GM23338 (cell line): Measurements from ENCODE around the gene KDR. TPM values are rescaled to one million over a fixed set of nuclear protein-coding genes. Genes with fewer than 3 reads are reported as not detected.

ENCODE experiments used
- ATAC-seq: fragments of 200-7000 bp; cut with Tn5 transposase; 3 replicates; pipeline ENCODE4 v1.9.1; 2020
- DNase-seq: peaks from one replicate; pipeline ENCODE4 v3.0.0-alpha.2; 2015; ENCODE audit warnings: low spot score
- H2AFZ ChIP-seq: fragments of 200-600 bp; sonication (generic); 2 replicates; pipeline ENCODE4 v1.8.0; 2016; ENCODE audit warnings: antibody characterized with exemption, mild to moderate bottlenecking, moderate library complexity
- H3F3A ChIP-seq: fragments of 200-600 bp; sonication (generic); replicated peaks from 2 replicates; pipeline ENCODE4 v1.8.0; 2017; ENCODE audit warnings: antibody characterized with exemption, mixed run types, low read depth
- H3K27ac ChIP-seq: fragments of 200-600 bp; sonication (generic); 2 replicates; pipeline ENCODE4 v1.6.1; 2016; ENCODE audit warnings: low read depth
- H3K27me3 ChIP-seq: fragments of 200-600 bp; sonication (generic); 2 replicates; pipeline ENCODE4 v1.8.0; 2016; ENCODE audit warnings: mild to moderate bottlenecking, mixed run types, moderate library complexity; ENCODE audit not compliant: insufficient read depth
- H3K36me3 ChIP-seq: fragments of 200-600 bp; sonication (generic); 2 replicates; pipeline ENCODE4 v1.8.0; 2016; ENCODE audit warnings: mild to moderate bottlenecking; ENCODE audit not compliant: insufficient read depth
- H3K4me1 ChIP-seq: fragments of 200-600 bp; sonication (generic); 2 replicates; pipeline ENCODE4 v1.8.0; 2016; ENCODE audit warnings: mild to moderate bottlenecking, moderate library complexity; ENCODE audit not compliant: insufficient read depth
- H3K4me2 ChIP-seq: fragments of 200-600 bp; sonication (generic); 2 replicates; pipeline ENCODE4 v1.7.1; 2017; ENCODE audit warnings: mixed run types
- H3K4me3 ChIP-seq: fragments of 200-600 bp; sonication (generic); 2 replicates; pipeline ENCODE4 v1.6.1; 2016; ENCODE audit warnings: mixed run types
- H3K79me2 ChIP-seq: fragments of 200-600 bp; sonication (generic); replicated peaks from 2 replicates; pipeline ENCODE4 v1.8.0; 2017; ENCODE audit warnings: mild to moderate bottlenecking; ENCODE audit not compliant: insufficient read depth
- H3K9me2 ChIP-seq: fragments of 200-600 bp; sonication (generic); 2 replicates; pipeline ENCODE4 v1.8.0; 2017; ENCODE audit not compliant: insufficient read depth
- H4K20me1 ChIP-seq: fragments of 200-600 bp; sonication (generic); replicated peaks from 2 replicates; pipeline ENCODE4 v1.8.0; 2017; ENCODE audit warnings: mild to moderate bottlenecking; ENCODE audit not compliant: insufficient read depth
- H3K27ac Mint-ChIP-seq: 2 replicates; pipeline ENCODE4 v1.8.0; 2020; ENCODE audit warnings: inconsistent platforms, mild to moderate bottlenecking, moderate library complexity, mixed read lengths
- H3K27me3 Mint-ChIP-seq: 3 replicates; pipeline ENCODE4 v1.8.0; 2022; ENCODE audit warnings: low read depth, mild to moderate bottlenecking, moderate library complexity, mixed read lengths, inconsistent platforms; ENCODE audit not compliant: insufficient read depth, poor library complexity
- H3K36me3 Mint-ChIP-seq: 3 replicates; pipeline ENCODE4 v1.8.0; 2021; ENCODE audit warnings: low read depth, mild to moderate bottlenecking, inconsistent platforms, moderate library complexity, mixed read lengths
- H3K4me1 Mint-ChIP-seq: 3 replicates; pipeline ENCODE4 v1.8.0; 2020; ENCODE audit warnings: mild to moderate bottlenecking, inconsistent platforms, mixed read lengths
- H3K4me3 Mint-ChIP-seq: 3 replicates; pipeline ENCODE4 v1.8.0; 2021; ENCODE audit warnings: moderate library complexity, mild to moderate bottlenecking, inconsistent platforms, mixed read lengths
- H3K9me3 Mint-ChIP-seq: 3 replicates; pipeline ENCODE4 v1.8.0; 2020; ENCODE audit warnings: moderate library complexity, mild to moderate bottlenecking, inconsistent platforms, mixed read lengths
- EZH2 ChIP-seq: fragments of 200-600 bp; sonication (generic); IDR thresholded peaks from one replicate; pipeline ENCODE4 v1.8.0; 2017; ENCODE audit warnings: antibody characterized with exemption, mild to moderate bottlenecking, low read depth; ENCODE audit not compliant: unreplicated experiment
- EZH2phosphoT487 ChIP-seq: fragments of 200-600 bp; sonication (generic); IDR thresholded peaks from one replicate; pipeline ENCODE4 v1.8.1; 2018; ENCODE audit warnings: antibody characterized with exemption; ENCODE audit not compliant: unreplicated experiment
- JUNB ChIP-seq: IDR thresholded peaks from one replicate; pipeline ENCODE4 v1.6.1; 2016; ENCODE audit warnings: antibody characterized with exemption; ENCODE audit not compliant: unreplicated experiment
- POLR2AphosphoS5 ChIP-seq: IDR thresholded peaks from 2 replicates; pipeline ENCODE4 v1.6.1; 2016; ENCODE audit warnings: antibody characterized with exemption, low read depth
- ZNF114 ChIP-seq: fragments of 250-450 bp; sonication (Bioruptor Pico); IDR thresholded peaks from 2 replicates; pipeline ENCODE4 v1.5.0; 2020; ENCODE audit warnings: mild to moderate bottlenecking, moderate library complexity
- ZNF331 ChIP-seq: fragments of 250-450 bp; sonication (Bioruptor Pico); IDR thresholded peaks from 2 replicates; pipeline ENCODE4 v1.5.0; 2020; ENCODE audit warnings: low read depth, mild to moderate bottlenecking, moderate library complexity
- polyA plus RNA-seq: library from polyadenylated mRNA; unstranded; fragments of >200 nt; fragmentation: Nextera tagmentation; extraction: Ambion mirVana; gene quantifications from 2 replicates; pipeline ENCODE4 v1.2.1, GENCODE V29; 2016
- total RNA-seq: library from RNA; depleted of rRNA; stranded (reverse); fragments of >200 nt; shearing (Covaris generic); gene quantifications from 2 replicates; pipeline ENCODE4 v1.2.3, GENCODE V29; 2014
- TF ChIP-seq, protein P1 (sequence below), 2 experiments: fragments of 200-600 bp in 1 of 2; sonication (generic) in 1 of 2; conservative IDR thresholded peaks; 2 replicates each; pipeline versions ENCODE4 v1.5.1 to v1.6.1; 2016 to 2017; ENCODE audit warnings: antibody characterized with exemption in 2 of 2, low read depth in 2 of 2, mild to moderate bottlenecking in 2 of 2, moderate library complexity in 1 of 2
- TF ChIP-seq, protein P2 (sequence below): IDR thresholded peaks from one replicate; pipeline ENCODE4 v1.6.1; 2018; ENCODE audit warnings: antibody characterized with exemption; ENCODE audit not compliant: unreplicated experiment
- TF ChIP-seq, protein P3 (sequence below): fragments of 250-450 bp; sonication (Bioruptor Pico); IDR thresholded peaks from 2 replicates; pipeline ENCODE4 v1.5.0; 2020; ENCODE audit warnings: mild to moderate bottlenecking, moderate library complexity

The KDR gene
- total and polyA plus RNA-seq, 2 experiments from 2014 or later = 27.9 to 109 TPM

DNA sequence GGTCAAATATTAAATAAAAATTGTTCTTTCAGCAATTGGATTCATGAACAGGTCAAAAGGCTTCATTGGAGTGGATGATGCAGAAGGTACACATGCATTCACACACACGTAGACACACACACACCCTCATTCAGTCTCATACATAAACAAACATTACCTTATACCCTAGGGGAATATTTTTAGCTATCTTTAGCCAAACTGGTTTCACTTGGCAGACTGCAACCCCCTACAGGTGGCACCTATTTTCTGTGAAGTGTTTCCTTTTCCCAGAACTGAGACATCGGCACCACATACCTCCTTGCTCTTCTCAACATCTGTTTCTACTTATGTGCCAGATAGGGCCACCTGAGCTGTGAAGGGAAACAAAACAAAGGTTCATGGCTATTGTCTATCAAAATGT is 18.5 kb upstream of the KDR start:
- Histone ChIP-seq H4K20me1 (no peaks in the 10 kb centered on the region), H3K4me3 (no peak overlapping the region), H2AFZ (no peak overlapping the region), H3K27me3 (no peaks in the 10 kb centered on the region), H3K79me2 (no peaks in the 10 kb centered on the region), H3K27ac (no peak overlapping the region), H3K4me2 (no peak overlapping the region), H3K4me1 (no peaks in the 10 kb centered on the region), H3K36me3 (no peaks in the 10 kb centered on the region), H3F3A (no peaks in the 10 kb centered on the region), H3K9me2 (no peaks in the 10 kb centered on the region)
- Mint-ChIP-seq H3K27ac (no peak overlapping the region), H3K4me1 (no peaks in the 10 kb centered on the region), H3K27me3 (no peaks in the 10 kb centered on the region), H3K36me3 (no peaks in the 10 kb centered on the region), H3K9me3 (no peaks in the 10 kb centered on the region), H3K4me3 (no peak overlapping the region)
- DNase-seq (no peak), ATAC-seq (no peak)
- TF ChIP-seq EZH2phosphoT487 = no peak
- TF ChIP-seq, protein P1, sequence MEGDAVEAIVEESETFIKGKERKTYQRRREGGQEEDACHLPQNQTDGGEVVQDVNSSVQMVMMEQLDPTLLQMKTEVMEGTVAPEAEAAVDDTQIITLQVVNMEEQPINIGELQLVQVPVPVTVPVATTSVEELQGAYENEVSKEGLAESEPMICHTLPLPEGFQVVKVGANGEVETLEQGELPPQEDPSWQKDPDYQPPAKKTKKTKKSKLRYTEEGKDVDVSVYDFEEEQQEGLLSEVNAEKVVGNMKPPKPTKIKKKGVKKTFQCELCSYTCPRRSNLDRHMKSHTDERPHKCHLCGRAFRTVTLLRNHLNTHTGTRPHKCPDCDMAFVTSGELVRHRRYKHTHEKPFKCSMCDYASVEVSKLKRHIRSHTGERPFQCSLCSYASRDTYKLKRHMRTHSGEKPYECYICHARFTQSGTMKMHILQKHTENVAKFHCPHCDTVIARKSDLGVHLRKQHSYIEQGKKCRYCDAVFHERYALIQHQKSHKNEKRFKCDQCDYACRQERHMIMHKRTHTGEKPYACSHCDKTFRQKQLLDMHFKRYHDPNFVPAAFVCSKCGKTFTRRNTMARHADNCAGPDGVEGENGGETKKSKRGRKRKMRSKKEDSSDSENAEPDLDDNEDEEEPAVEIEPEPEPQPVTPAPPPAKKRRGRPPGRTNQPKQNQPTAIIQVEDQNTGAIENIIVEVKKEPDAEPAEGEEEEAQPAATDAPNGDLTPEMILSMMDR (conservative IDR thresholded peaks at IDR 0.05; ENCODE audit: low read depth in 2 of 2) = 0 out of 4 replicates have a peak, but pooled peaks of 1 of the 2 experiments have one; percentile 5

DNA sequence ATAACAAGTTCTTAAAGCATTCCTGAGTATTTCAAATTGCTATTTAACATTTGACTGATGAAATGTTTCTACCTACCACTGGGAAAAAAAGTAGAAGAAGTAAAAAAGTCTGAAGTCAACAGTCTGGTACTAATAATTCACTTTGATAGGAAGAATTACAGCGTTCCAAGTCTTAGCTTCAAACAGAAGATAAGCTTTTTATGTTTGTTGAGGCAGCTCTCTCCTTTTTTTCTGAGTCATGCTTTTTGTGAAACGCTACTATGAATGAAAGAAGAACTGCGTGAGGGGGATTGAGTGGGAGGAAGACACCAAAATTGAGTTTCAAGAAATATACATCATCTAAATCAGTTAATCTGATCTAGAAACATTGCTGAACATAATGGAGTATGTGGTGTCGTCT is 13.0 kb upstream of the KDR start:
- peak overlapping the region; percentile 15; the same call in 1 of the 2 replicates for H2AFZ ChIP-seq
- no peaks in the 10 kb centered on the region for H3K79me2 ChIP-seq
- no peaks in the 10 kb centered on the region for H3K27me3 ChIP-seq
- peaks cover 8% of the 10 kb centered on the region for H3K4me1 ChIP-seq
- H3K9me2 ChIP-seq = peaks cover 11% of the 10 kb centered on the region
- no peak for DNase-seq
- Mint-ChIP-seq H3K9me3 (no peaks in the 10 kb centered on the region), H3K4me3 (no peak overlapping the region), H3K27ac (no peak overlapping the region), H3K36me3 (peaks cover 6% of the 10 kb centered on the region; the same call in 2 of the 3 replicates), H3K4me1 (peaks cover 18% of the 10 kb centered on the region), H3K27me3 (no peaks in the 10 kb centered on the region)
- H3F3A ChIP-seq = no peaks in the 10 kb centered on the region
- H3K36me3 ChIP-seq = no peaks in the 10 kb centered on the region
- TF ChIP-seq, protein P2, sequence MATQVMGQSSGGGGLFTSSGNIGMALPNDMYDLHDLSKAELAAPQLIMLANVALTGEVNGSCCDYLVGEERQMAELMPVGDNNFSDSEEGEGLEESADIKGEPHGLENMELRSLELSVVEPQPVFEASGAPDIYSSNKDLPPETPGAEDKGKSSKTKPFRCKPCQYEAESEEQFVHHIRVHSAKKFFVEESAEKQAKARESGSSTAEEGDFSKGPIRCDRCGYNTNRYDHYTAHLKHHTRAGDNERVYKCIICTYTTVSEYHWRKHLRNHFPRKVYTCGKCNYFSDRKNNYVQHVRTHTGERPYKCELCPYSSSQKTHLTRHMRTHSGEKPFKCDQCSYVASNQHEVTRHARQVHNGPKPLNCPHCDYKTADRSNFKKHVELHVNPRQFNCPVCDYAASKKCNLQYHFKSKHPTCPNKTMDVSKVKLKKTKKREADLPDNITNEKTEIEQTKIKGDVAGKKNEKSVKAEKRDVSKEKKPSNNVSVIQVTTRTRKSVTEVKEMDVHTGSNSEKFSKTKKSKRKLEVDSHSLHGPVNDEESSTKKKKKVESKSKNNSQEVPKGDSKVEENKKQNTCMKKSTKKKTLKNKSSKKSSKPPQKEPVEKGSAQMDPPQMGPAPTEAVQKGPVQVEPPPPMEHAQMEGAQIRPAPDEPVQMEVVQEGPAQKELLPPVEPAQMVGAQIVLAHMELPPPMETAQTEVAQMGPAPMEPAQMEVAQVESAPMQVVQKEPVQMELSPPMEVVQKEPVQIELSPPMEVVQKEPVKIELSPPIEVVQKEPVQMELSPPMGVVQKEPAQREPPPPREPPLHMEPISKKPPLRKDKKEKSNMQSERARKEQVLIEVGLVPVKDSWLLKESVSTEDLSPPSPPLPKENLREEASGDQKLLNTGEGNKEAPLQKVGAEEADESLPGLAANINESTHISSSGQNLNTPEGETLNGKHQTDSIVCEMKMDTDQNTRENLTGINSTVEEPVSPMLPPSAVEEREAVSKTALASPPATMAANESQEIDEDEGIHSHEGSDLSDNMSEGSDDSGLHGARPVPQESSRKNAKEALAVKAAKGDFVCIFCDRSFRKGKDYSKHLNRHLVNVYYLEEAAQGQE = no peak
- TF ChIP-seq EZH2 (no peak), ZNF331 (CRISPR knock-in tag) (no peak), POLR2AphosphoS5 (no peak), EZH2phosphoT487 (no peak), JUNB (no peak), ZNF114 (CRISPR knock-in tag) (no peak)
- TF ChIP-seq, protein P3, sequence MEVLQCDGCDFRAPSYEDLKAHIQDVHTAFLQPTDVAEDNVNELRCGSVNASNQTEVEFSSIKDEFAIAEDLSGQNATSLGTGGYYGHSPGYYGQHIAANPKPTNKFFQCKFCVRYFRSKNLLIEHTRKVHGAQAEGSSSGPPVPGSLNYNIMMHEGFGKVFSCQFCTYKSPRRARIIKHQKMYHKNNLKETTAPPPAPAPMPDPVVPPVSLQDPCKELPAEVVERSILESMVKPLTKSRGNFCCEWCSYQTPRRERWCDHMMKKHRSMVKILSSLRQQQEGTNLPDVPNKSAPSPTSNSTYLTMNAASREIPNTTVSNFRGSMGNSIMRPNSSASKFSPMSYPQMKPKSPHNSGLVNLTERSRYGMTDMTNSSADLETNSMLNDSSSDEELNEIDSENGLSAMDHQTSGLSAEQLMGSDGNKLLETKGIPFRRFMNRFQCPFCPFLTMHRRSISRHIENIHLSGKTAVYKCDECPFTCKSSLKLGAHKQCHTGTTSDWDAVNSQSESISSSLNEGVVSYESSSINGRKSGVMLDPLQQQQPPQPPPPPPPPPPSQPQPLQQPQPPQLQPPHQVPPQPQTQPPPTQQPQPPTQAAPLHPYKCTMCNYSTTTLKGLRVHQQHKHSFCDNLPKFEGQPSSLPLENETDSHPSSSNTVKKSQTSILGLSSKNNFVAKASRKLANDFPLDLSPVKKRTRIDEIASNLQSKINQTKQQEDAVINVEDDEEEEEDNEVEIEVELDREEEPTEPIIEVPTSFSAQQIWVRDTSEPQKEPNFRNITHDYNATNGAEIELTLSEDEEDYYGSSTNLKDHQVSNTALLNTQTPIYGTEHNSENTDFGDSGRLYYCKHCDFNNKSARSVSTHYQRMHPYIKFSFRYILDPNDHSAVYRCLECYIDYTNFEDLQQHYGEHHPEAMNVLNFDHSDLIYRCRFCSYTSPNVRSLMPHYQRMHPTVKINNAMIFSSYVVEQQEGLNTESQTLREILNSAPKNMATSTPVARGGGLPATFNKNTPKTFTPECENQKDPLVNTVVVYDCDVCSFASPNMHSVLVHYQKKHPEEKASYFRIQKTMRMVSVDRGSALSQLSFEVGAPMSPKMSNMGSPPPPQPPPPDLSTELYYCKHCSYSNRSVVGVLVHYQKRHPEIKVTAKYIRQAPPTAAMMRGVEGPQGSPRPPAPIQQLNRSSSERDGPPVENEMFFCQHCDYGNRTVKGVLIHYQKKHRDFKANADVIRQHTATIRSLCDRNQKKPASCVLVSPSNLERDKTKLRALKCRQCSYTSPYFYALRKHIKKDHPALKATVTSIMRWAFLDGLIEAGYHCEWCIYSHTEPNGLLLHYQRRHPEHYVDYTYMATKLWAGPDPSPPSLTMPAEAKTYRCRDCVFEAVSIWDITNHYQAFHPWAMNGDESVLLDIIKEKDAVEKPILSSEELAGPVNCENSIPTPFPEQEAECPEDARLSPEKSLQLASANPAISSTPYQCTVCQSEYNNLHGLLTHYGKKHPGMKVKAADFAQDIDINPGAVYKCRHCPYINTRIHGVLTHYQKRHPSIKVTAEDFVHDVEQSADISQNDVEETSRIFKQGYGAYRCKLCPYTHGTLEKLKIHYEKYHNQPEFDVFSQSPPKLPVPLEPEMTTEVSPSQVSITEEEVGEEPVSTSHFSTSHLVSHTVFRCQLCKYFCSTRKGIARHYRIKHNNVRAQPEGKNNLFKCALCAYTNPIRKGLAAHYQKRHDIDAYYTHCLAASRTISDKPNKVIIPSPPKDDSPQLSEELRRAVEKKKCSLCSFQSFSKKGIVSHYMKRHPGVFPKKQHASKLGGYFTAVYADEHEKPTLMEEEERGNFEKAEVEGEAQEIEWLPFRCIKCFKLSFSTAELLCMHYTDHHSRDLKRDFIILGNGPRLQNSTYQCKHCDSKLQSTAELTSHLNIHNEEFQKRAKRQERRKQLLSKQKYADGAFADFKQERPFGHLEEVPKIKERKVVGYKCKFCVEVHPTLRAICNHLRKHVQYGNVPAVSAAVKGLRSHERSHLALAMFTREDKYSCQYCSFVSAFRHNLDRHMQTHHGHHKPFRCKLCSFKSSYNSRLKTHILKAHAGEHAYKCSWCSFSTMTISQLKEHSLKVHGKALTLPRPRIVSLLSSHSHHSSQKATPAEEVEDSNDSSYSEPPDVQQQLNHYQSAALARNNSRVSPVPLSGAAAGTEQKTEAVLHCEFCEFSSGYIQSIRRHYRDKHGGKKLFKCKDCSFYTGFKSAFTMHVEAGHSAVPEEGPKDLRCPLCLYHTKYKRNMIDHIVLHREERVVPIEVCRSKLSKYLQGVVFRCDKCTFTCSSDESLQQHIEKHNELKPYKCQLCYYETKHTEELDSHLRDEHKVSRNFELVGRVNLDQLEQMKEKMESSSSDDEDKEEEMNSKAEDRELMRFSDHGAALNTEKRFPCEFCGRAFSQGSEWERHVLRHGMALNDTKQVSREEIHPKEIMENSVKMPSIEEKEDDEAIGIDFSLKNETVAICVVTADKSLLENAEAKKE (CRISPR knock-in tag) = no peak
- ATAC-seq = no peak
- no peak overlapping the region for H3K4me3 ChIP-seq
- no peaks in the 10 kb centered on the region for H4K20me1 ChIP-seq
- no peak overlapping the region for H3K4me2 ChIP-seq
- no peak overlapping the region for H3K27ac ChIP-seq
